ENCODE results near the gene PPFIA3. TPM values are rescaled to one million over a fixed set of nuclear protein-coding genes. Genes with fewer than 3 reads are reported as not detected.

The PPFIA3 gene
- total RNA-seq, 1 donor from 2014 or later = 5.0 TPM

GRCh38 chr19:49196527-49197240, 77.3 kb downstream of the PPFIA3 start:
- H3K27ac Mint-ChIP-seq = no peak overlapping the region
- intact Hi-C loops (cut with micrococcal nuclease) = loop anchor here (5.0 kb wide), 1 partner anchor 99 kb away; no protein-coding TSS in a partner anchor
- no peak for DNase-seq (ENCODE audit: low spot score)
- no peak overlapping the region for H3K4me3 Mint-ChIP-seq (ENCODE audit: low read depth)
- H3K27me3 Mint-ChIP-seq (ENCODE audit: low read depth) = peaks cover 2% of the 10 kb centered on the region
- no peaks in the 10 kb centered on the region for H3K36me3 Mint-ChIP-seq (ENCODE audit: low read depth)
- H3K4me1 Mint-ChIP-seq (ENCODE audit: low read depth) = peaks cover 6% of the 10 kb centered on the region
- no peaks in the 10 kb centered on the region for H3K9me3 Mint-ChIP-seq

DNA sequence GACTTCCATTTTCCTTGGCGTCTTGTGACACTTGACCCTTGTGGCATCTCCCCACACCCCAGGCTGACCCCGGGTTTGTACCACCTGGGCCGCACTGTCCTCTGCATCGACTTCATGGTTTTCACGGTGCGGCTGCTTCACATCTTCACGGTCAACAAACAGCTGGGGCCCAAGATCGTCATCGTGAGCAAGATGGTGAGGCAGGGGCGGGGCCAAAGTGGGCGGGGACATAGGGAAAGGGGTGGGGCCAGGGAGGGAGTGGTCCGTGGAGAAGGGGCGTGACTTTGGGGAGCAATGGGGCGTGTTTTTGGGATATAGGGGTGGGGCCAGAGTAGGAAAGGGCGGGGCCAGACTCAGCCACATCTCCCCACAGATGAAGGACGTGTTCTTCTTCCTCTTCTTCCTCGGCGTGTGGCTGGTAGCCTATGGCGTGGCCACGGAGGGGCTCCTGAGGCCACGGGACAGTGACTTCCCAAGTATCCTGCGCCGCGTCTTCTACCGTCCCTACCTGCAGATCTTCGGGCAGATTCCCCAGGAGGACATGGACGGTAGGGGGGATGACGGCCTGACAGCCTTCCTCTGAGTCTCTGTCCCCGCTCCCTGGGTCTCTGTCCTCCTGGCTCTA, 81.0 kb downstream of the PPFIA3 start:
- DNase-seq (ENCODE audit: low spot score) = no peak
- H3K27me3 Mint-ChIP-seq (ENCODE audit: low read depth) = no peaks in the 10 kb centered on the region
- peaks cover 6% of the 10 kb centered on the region for H3K4me1 Mint-ChIP-seq (ENCODE audit: low read depth)
- H3K9me3 Mint-ChIP-seq = no peaks in the 10 kb centered on the region
- intact Hi-C loops (cut with micrococcal nuclease) = no loop called here
- no peaks in the 10 kb centered on the region for H3K36me3 Mint-ChIP-seq (ENCODE audit: low read depth)
- H3K4me3 Mint-ChIP-seq (ENCODE audit: low read depth) = no peak overlapping the region
- H3K27ac Mint-ChIP-seq = no peak overlapping the region

Other genes starting within 250 kb of the PPFIA3 start
- gene PPP1R15A, start 247.1 kb upstream of the PPFIA3 start, total RNA-seq = 30.8 and 31.8 TPM in 2 replicates
- not detected in 2 replicates for gene TULP2, start 220.8 kb upstream of the PPFIA3 start, total RNA-seq
- 142 and 147 TPM in 2 replicates for gene NUCB1, start 219.2 kb upstream of the PPFIA3 start, total RNA-seq
- gene DHDH, start 185.8 kb upstream of the PPFIA3 start, total RNA-seq = 0.67 TPM in 1 of 2 replicates, not detected in the other
- gene BAX, start 164.7 kb upstream of the PPFIA3 start, total RNA-seq = 232 and 242 TPM in 2 replicates
- 646 and 658 TPM in 2 replicates for gene FTL, start 154.2 kb upstream of the PPFIA3 start, total RNA-seq
- 68.5 and 70.3 TPM in 2 replicates for gene GYS1, start 126.2 kb upstream of the PPFIA3 start, total RNA-seq
- gene RUVBL2, start 125.7 kb upstream of the PPFIA3 start, total RNA-seq = 160 and 170 TPM in 2 replicates
- gene LHB, start 102.5 kb upstream of the PPFIA3 start, total RNA-seq = 0.41 TPM in 1 of 2 replicates, not detected in the other
- gene CGB3, start 95.2 kb upstream of the PPFIA3 start, total RNA-seq = not detected in 2 replicates
- 0.28 TPM in 1 of 2 replicates, not detected in the other for gene CGB2, start 87.7 kb upstream of the PPFIA3 start, total RNA-seq
- gene CGB1, start 82.6 kb upstream of the PPFIA3 start, total RNA-seq = not detected in 2 replicates
- not detected in 2 replicates for gene CGB5, start 75.7 kb upstream of the PPFIA3 start, total RNA-seq
- not detected in 2 replicates for gene CGB8, start 70.4 kb upstream of the PPFIA3 start, total RNA-seq
- gene CGB7, start 61.8 kb upstream of the PPFIA3 start, total RNA-seq = not detected in 2 replicates
- gene NTF4, start 54.7 kb upstream of the PPFIA3 start, total RNA-seq = not detected in 2 replicates
- not detected in 2 replicates for gene KCNA7, start 46.8 kb upstream of the PPFIA3 start, total RNA-seq
- gene SNRNP70, start 34.1 kb upstream of the PPFIA3 start, total RNA-seq = 259 and 279 TPM in 2 replicates
- 5.9 and 7.7 TPM in 2 replicates for gene LIN7B, start 5.2 kb upstream of the PPFIA3 start, total RNA-seq
- gene C19orf73, start 401 bp upstream of the PPFIA3 start, total RNA-seq = 1.7 and 2.3 TPM in 2 replicates
- gene HRC, start 35.9 kb downstream of the PPFIA3 start, total RNA-seq = not detected in 2 replicates
- 1.3 and 1.9 TPM in 2 replicates for gene TRPM4, start 38.2 kb downstream of the PPFIA3 start, total RNA-seq
- gene SLC6A16, start 205.6 kb downstream of the PPFIA3 start, total RNA-seq = 1.3 and 2.2 TPM in 2 replicates
- 141 TPM in 2 replicates for gene CD37, start 215.9 kb downstream of the PPFIA3 start, total RNA-seq
- not detected in 2 replicates for gene TEAD2, start 242.9 kb downstream of the PPFIA3 start, total RNA-seq
- gene DKKL1, start 244.3 kb downstream of the PPFIA3 start, total RNA-seq = not detected in 2 replicates

Data from activated T-helper 2 cell treated with anti-CD3 and anti-CD28 coated beads, Interferon-gamma antibody, Interleukin-2, Interleukin-4, amounts not matched to agents 10 μg/mL and 5 μg/mL and 100 μg/mL, durations not matched to agents 14 hours and 24 hours and 36 hours (primary cell).